GM21737 (cell line): ENCODE data around the gene FCGBP.

Experiments used
- ATAC-seq: cut with Tn5 transposase; IDR thresholded peaks from one replicate; pipeline ENCODE4 v1.9.1; 2021; ENCODE audit warnings: mild to moderate bottlenecking, moderate library complexity; ENCODE audit not compliant: unreplicated experiment

Gene FCGBP

GRCh38 chr19:39949026-39949747, 14.8 kb upstream of the FCGBP start:
- no peak for ATAC-seq

GRCh38 chr19:39946532-39946931, 12.1 kb upstream of the FCGBP start:
- ATAC-seq = no peak

- ATAC-seq = no peak
Measured at GRCh38 chr19:39943586-39943985, 9.2 kb upstream of the FCGBP start.

GRCh38 chr19:39942366-39942730, 7.9 kb upstream of the FCGBP start:
- no peak for ATAC-seq

GRCh38 chr19:39941615-39942365, 7.4 kb upstream of the FCGBP start:
- peak; percentile 66 for ATAC-seq

GRCh38 chr19:39941151-39941550, 6.7 kb upstream of the FCGBP start:
- peak; percentile 18 for ATAC-seq

- no peak for ATAC-seq
Measured at GRCh38 chr19:39940221-39940833, 5.9 kb upstream of the FCGBP start.

GRCh38 chr19:39939556-39939955, 5.1 kb upstream of the FCGBP start:
- no peak for ATAC-seq

GRCh38 chr19:39937787-39938186, 3.4 kb upstream of the FCGBP start:
- ATAC-seq = no peak

GRCh38 chr19:39937094-39937720, 2.8 kb upstream of the FCGBP start:
- ATAC-seq = no peak

- ATAC-seq = no peak
Measured at GRCh38 chr19:39936622-39937021, 2.2 kb upstream of the FCGBP start.

GRCh38 chr19:39936020-39936419, 1.6 kb upstream of the FCGBP start:
- no peak for ATAC-seq

GRCh38 chr19:39935364-39935661, 879 bp upstream of the FCGBP start:
- ATAC-seq = no peak

GRCh38 chr19:39929750-39930149, 4.7 kb downstream of the FCGBP start:
- ATAC-seq = no peak

- ATAC-seq = no peak
Measured at GRCh38 chr19:39928357-39928725, 6.1 kb downstream of the FCGBP start.

GRCh38 chr19:39927524-39928356, 6.7 kb downstream of the FCGBP start:
- ATAC-seq = no peak

GRCh38 chr19:39927076-39927475, 7.4 kb downstream of the FCGBP start:
- ATAC-seq = no peak

GRCh38 chr19:39926170-39926760, 8.2 kb downstream of the FCGBP start:
- no peak for ATAC-seq

- ATAC-seq = no peak
Measured at GRCh38 chr19:39924952-39925351, 9.5 kb downstream of the FCGBP start.

GRCh38 chr19:39924389-39924788, 10.0 kb downstream of the FCGBP start:
- no peak for ATAC-seq

- no peak for ATAC-seq
Measured at GRCh38 chr19:39923862-39924261, 10.6 kb downstream of the FCGBP start.
